DMS 273 treated with DMSO at 0.1 percent for 48 hours (cell line): ENCODE results near the gene OMG.
"Not testable (repeated sequence)": the region's sequence is repeated elsewhere in the genome, so short reads cannot be mapped to it uniquely, and the experiment has no call there.

Source experiments
- DNase-seq: peaks from one replicate; lab custom pipeline; 2025; lab: John Stamatoyannopoulos, UW

The OMG gene

DNA sequence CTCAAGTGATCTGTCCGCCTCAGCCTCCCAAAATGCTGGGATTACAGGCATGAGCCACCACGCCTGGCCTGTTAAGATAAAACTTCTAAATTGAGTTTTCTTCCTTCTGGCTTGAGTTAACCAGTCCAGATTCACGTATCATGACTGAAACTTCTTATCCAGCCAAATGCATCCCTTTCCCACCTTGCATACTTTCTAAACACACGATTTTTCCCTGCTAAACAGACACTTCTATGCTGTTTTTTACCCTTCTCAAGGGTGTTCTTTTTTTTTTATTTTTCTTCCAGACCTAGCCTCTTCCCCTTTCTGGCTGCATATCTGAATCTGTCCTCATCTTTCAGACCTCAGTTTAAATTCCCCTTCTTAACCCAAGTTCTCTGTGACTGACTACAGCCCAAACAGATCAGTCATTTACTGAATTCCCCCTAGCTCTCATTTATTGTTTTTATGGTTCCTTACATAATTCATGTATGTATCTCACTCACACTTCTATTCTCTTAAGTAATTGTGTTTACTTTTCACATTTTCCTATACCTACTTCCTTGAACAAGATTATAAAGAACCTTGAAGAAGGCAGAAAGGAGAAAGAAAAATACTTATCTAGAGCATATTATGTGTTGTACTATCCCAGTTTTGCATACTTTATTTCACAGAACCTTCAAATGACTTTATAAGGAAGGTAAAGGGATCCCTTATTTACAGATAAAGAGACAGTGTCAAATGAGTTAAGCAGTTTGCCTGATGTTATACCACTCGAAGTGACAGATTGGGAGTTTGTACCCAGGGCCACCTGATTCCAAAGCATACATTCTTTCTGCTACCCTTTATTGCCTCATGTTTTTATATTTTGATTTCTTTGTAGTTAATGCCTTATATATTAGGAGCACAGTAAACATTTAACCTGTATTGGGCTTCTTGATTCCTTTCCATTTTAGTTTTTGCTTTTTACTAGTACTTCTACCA, 11.6 kb upstream of the OMG start:
- no peak for DNase-seq

DNA sequence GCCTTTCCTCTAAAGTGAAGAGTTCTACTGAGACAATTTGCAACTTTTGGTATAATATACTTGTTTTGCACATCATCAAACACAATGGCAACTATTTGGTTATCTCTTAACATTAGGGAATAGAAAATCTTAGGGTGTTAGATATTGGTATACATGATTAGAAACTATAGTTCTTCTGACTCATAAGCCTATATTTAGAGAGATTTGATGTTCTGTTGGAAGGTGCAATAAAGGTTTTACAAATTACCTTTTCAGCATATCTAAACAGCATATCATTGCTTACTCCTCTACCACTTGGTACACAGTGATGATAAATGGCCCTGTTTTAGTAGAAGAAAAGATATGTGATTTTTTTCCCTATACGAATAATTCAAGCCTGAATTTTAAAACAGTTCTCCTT, 10.6 kb upstream of the OMG start:
- no peak for DNase-seq

DNA sequence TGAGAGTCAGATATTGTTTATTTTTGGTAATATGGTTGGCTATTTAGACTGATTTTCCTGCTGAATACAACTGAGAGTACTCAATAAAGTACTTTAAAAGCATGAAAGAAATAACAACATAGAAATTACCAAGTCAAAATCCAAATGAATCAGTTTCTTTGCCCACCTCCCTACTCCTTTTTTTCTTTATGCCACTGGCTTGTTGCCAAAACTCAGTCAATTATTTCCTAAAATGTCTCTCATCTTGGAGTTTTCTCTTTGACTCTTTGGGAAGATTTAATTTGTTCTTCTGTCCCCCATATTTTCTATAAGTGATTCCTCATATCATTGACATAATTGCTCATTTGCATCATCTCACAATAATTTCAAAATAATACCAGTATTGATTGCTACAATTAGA, 2.6 kb upstream of the OMG start:
- no peak for DNase-seq

DNA sequence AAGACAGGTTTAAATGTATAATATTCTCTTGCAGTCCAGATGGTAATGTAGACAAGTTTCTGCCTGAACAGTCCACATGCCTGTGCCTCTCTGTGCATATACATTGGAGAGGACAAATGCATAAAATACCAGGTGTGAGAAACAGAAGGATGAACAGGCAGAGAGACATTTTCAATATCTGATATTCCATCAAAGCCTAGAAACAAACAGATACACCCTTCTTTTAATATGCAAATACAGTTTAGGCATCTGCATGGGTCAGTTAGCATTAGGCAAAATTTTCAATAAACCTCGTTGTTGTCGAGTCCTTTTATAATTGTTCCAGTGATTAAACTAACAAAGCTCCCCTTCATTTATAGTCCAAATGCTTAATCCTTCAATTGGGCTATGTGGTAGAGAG, 897 bp downstream of the OMG start:
- DNase-seq, result no peak

DNA sequence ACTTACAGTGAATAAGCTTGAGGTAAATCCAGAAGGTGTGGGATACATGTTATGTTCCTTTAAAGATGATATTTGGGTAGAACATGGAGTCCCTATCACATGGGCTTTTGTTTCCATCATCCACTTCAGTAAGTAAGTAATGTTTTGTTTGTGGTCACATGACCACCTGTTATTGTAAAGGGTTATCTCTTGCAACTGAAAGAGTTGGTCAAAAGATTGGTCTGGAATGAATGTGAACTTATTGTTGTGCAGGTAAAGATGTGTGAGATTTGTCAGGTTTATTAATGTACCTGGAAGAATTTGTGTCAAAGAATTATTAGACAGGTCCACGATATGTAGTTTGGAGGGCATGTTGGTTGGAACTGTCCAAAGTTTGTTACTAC, 1.6 kb downstream of the OMG start:
- no peak for DNase-seq

DNA sequence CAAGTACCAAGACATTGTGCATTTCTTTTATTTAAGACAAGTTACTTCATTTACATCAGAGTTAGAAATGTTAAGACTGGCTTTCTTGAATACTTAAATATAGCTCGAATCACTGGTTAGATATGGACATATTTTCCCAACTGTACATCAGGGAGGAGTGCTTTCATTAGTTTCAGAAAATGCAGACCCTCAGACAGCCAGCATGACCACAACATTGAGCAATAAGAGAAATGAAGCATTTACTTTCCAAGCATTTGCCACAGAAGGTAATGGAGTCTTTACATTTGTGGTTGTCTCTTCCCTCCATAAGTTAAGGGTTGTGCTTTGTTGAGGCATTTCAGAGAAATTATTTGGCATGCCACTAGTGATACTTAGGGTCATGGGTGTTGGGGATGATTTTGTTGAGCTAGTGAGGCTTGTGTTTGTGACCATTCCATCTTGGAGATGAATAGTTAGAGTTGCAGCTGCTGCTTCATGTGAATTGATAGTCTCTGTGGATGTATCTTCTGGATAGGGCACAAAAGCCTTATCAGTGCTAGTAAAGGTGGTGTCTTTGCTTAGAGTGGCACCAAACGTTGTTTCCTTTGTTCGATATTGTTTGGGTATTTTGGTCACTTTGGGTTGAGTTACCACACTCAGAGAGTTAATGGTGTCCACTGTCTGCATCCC, 2.1 kb downstream of the OMG start:
- DNase-seq, result no peak

DNA sequence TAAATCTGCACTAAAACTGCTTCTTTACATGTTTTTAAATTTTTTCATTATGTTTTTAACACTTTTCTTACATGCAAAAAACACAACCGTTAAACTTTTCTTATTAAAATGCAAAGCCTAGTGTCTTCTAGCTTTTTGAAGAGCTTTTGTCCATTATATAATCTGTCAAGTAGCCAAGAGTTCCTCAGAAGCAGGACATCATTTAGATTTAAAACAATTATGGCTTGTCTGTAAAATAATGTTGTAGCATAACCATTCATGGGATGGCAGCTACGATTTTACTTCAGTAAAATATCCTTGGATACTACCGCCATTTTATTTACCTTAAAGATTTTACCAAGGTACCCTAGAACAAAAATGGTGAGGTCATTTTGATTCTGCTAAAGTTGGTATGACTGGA, 2.8 kb downstream of the OMG start:
- no peak for DNase-seq

DNA sequence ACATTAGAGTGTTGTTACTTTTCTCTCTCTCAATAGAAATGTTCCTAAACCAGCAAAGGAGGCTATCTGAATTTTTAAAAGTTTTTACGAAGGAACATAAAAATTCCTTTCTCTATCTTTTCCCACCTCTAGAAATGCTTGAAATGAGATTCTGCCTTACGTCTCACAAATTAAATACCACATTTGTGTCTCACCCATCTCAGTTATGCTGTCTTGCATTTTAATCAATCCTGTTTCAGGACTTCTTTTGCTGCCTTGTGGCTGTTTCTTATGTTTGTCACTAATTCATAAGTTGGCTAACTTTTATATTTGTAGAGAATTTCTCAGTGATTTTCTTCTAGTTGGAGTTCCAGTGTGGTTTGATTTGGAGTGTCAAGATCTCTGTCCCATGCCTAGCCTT, 3.5 kb downstream of the OMG start:
- DNase-seq, result no peak

DNA sequence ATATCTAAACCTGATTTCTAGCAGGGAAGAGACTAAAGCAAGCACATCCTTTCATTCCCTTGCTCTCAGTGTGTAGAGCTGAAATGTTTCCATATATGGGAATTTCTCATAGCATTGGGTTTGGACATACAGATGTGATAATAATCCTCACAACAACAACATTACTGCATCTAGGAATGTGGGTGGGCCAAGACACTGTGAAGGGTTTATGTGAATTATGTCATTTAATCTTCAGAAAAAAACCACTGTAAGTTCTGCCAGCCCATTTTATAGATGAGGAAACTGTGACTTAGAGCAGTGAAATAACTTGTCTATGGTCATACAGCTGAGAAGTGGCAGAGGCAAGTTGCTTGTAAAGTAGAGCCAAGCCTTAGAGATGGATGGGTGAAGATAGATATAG, 5.2 kb downstream of the OMG start:
- DNase-seq, result no peak

DNA sequence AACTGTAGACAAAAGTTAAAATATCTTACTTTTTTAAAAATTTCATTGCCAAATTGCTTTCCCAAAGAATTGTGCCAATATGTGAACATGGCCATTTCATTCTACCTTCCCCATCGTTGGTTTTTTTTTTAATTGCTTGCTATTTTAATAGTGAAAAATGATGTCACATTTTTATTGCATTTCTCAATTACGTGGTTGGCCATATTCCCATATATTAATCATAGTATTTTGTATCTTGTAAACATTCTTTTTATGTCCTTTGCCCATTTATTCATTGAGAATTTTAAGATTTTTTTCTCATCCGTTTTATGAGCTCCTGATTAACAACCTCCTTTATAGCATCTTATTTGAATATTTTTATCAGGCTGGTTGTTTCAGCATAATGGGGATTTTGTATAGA, 7.2 kb downstream of the OMG start:
- no peak for DNase-seq

DNA sequence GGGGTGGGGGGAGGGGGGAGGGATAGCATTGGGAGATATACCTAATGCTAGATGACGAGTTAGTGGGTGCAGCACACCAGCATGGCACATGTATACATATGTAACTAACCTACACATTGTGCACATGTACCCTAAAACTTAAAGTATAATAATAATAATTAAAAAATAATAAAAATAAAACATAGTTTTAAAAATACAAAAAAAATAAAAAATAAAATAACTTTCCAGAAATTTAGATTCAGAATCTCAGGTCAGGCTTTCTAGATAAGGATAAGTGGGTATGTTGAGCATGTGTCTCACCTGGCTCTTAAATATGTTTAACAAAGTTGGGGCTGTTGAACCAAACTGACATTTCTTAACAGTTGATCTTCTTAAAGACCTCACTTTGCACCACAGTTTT, 9.1 kb downstream of the OMG start:
- not testable (repeated sequence) for DNase-seq

DNA sequence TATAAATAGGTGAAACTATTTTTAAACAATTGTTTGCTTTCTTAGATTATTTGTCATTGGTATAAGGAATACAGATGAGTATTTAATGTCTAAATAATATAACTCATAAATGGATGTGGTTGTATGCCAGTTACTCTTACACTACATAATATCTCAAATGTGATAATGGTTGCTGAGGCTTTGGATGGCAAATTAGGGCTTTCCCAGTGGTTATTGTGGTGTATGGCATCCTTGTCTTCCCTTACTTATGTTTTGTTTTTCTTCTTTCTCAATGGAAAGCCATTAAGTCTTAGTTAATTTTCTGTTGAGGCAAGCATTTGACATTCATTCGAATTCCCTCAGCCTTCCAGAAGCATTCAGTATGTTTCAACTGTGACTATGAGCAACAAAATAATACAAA, 10.5 kb downstream of the OMG start:
- no peak for DNase-seq

DNA sequence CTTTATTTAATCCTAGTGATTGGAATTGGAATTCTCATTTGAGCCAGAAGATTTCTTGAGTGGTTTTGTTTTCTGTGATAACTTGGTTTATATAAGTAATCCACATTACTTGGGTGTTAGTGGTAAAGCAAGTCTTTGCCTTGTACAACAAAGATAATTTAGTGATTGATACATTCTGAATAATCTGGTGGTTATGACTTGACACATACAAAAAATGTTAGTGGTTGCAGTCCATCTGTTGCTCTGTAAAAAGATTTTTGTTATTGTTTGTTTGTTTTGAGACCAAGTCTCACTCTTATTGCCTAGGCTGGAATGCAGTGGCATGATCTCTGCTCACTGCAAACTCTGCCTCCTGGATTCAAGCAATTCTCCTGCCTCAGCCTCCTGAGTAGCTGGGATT, 13.2 kb downstream of the OMG start:
- no peak for DNase-seq

DNA sequence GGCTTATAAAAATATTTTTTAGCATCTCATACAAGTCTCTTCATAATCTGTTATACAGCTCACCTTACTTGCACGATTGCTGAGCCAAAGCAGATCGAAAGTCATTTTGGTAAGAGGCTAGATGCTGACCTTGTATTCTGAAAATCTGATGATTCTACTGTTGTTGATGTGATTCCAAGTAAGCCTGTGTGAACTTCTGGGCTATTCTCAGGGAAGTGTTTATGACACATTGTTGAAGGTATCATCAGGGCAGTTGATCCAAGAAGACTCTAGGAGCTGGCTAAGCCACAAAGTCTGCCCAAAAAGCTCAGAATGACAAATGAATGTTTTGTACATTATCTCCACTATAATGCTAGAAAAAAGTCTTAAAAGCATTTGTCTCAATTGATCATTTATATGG, 16.0 kb downstream of the OMG start:
- no peak for DNase-seq

DNA sequence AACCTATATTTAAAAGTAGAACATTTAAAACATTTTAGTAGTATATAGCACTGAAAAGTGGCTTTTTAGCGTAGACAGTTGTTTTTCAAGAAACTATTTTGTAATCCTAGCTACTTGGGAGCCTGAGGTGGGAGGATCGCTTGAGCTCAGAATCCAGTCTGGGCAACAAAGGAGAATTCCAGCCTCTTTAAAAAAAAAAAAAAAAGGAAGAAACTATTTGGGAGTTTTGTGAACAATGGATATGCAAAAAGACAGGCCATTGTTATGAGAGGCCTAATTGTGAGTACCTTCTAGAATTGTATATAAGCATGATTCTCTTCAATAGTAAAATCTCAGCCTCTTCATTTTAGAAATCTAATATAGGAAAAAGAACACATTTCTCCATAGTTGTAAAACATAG, 17.6 kb downstream of the OMG start:
- DNase-seq, result no peak

DNA sequence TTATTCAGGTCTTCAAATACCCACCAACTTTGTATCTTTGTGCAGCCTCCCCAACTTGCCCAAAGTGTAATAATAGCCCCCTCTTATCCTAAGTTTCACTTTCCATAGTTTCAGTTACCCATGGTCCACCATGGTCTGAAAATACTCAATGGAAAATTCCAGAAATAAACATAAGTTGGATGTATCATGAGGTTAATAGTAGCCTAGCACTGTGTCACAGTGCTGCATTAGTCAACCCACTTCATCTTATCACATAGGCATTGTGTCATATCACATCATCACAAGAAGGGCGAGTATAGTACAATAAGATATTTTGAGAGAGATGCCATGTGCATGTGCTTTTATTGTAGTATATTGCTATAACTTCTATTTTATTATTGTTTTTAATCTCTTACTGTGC, 21.9 kb downstream of the OMG start:
- no peak for DNase-seq

DNA sequence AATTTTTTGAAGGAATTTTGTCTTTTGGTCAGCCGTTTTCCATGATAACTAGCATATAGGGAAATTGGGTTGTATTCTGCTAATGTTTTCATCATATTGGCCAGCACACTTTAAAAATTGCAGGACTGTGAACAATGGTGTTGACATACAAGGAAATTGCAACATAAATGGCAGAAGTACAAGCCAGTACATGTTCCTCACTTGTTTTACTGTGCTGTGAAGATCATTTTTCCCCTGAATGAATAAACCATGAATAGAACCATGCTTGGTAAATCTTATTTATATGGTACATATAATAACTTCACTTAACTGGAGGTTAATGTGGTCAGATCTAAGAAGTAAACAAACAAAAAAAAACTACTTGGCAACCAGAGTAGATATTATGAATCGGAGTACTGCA, 22.8 kb downstream of the OMG start:
- no peak for DNase-seq

DNA sequence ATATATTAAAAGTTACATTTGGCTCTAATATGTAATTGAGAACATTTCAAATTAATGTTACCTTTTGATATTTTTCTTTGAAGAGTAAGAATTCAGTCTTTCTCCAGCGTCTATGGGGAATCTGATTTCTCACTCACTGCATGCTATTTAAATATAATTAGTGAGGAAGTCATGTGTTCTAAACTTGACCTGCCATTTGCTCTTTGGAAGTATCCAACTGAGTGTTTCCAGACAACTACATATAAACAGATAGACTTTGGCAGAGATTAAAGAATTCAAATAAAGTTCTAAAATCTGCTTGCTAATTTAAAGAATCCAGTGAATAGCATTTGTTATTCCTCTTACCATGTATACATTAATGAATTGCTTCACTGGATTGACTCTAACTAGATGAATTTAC, 23.5 kb downstream of the OMG start:
- DNase-seq, result no peak

DNA sequence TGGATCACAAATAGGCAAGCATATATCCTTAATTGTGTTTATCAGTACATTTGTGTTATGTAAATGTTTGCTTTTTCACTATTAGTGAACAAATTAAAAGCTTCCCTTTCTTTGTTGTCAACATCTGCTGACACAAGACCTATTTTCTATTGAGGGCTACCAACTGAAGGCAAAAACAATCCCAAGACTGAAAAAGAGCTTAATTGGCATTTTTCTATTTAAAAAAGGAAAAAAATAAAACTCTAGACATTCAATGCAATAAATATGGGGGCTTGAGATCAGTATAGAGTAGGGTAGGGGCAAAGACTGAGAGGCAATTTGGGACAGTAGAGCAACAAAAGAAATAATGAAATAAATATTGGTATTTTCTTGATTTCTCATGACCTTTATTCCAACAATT, 24.2 kb downstream of the OMG start:
- no peak for DNase-seq

DNA sequence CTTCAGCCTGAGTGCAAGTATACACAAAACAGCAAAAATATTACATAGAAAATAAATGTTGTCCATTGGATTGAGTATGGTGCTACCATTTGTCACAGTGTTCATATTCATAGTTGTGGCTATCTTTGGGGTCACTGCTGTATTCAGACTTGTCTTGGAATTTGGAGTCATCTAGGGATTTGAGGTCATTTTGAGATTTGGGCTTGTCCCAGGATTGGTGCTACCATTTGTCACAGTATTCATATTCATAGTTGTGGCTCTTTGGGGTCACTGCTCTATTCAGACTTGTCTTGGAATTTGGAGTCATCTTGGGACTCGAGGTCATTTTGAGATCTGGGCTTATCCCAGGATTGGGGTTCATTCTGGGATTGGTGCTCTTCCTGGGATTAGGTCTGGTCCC, 24.8 kb downstream of the OMG start:
- DNase-seq, result no peak

DNA sequence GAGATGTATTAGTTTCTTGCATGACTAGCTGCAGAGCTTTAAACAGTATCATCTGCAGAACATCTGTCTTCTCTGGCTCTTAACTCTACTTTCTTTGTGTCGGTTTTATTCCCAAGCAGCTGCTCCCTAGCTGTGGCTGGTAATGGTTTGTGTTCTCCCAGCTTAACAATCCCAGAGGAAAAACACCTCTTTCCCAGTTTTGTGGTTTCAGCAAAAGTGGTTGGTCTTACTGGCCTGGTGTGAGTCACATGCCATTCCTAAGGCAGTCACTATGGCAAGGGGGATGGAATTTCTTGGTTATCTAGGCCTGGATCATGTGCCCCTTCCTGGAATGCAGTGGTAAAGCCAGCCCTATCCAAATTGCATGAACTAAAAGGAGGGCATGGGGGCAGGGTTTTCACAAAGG, 27.5 kb downstream of the OMG start:
- DNase-seq, result no peak

DNA sequence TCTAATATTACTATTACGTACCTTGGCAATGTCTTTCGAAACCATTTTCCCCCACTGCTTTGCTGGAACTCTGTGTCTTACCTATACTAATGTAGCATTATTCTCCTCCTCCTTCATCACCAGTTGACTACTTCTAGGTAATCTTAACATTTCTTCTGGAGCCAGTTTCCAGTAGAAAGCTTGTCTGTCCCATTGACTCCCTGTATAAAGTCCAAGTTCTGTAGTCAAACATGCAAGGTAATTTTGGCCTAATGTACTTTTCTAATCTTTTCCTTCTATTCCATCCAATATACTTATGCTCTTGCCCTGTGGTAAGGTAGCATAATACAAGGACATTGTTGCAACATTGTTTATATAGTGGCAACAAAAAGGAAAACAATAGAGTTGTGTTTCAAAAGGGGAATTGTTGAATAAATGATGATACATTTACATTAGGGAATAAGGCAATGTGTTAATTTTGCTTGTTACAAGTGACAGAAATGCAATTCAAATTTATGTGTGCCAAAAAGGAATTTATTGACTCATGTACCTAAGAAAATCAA, 27.9 kb downstream of the OMG start:
- no peak for DNase-seq

DNA sequence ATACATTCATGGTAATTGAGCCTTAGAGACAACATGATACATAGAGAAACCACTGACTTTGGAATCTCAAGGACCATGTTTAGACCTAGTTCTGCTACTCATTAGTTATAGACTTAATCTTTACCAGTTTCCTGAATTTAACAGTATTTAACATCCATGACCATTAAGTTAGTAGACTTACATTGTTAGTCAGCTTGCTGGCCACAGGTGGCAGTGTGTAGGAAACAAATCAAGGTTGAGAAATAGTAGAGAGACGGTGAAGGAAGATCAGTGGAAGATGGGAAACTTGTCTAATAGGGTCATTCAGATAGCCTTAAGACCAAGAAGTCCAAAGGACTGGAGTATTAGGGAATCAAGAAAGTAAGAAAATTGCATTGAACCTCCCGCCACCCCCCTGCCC, 31.0 kb downstream of the OMG start:
- no peak for DNase-seq
